ENCODE measurements around the gene FBXW8.

FBXW8 gene

DNA sequence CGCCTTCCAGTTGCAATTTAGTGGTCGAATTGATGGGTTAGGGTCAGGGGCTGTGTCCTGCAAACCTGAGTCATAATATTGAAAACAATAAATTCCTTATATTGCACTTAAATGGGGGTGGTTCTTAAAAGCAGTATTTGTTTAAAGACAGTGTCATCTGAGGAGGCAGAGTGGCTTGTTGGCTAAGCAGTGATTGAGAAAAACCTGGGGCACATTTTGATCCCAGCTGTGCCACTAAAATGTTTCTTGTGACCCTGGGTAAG, 48.4 kb downstream of the FBXW8 start:
- Histone ChIP-seq H3K79me2 (ENCODE audit: control insufficient read depth, insufficient read depth, low read length) (no peaks in the 10 kb centered on the region), H3K18ac (ENCODE audit: low read length) (no peak overlapping the region), H2BK15ac (replicated peaks; ENCODE audit: low read depth) (no peak overlapping the region), H3K27me3 (ENCODE audit: insufficient read depth, low read length, poor library complexity) (no peaks in the 10 kb centered on the region), H3K79me1 (ENCODE audit: low read length) (no peaks in the 10 kb centered on the region), H2AK5ac (ENCODE audit: low read length) (no peak overlapping the region), H4K5ac (ENCODE audit: low read length) (no peak overlapping the region), H3K4me2 (ENCODE audit: low read length) (no peak overlapping the region), H3K23ac (ENCODE audit: low read length) (no peak overlapping the region), H3K4me1 (ENCODE audit: control insufficient read depth, low read depth, low read length) (no peaks in the 10 kb centered on the region), H3K27ac (ENCODE audit: low read depth, low read length) (no peak overlapping the region), H3K9ac (ENCODE audit: low read length) (no peak overlapping the region), H3K56ac (ENCODE audit: low read length) (no peak overlapping the region), H3K4ac (ENCODE audit: low read depth, low read length) (no peak overlapping the region), H4K8ac (ENCODE audit: low read depth, low read length) (no peak overlapping the region), H3K36me3 (ENCODE audit: control insufficient read depth, insufficient read depth, low read length) (no peaks in the 10 kb centered on the region), H2BK5ac (ENCODE audit: low read length) (no peak overlapping the region), H2BK120ac (ENCODE audit: low read depth, low read length) (no peak overlapping the region), H3K4me3 (ENCODE audit: low read length) (no peak overlapping the region)
- no CpG with 5 or more reads among the region's 2 CpGs for WGBS (ENCODE audit: extremely low coverage, insufficient coverage, low lambda C conversion rate)
- no peak for DNase-seq

DNA sequence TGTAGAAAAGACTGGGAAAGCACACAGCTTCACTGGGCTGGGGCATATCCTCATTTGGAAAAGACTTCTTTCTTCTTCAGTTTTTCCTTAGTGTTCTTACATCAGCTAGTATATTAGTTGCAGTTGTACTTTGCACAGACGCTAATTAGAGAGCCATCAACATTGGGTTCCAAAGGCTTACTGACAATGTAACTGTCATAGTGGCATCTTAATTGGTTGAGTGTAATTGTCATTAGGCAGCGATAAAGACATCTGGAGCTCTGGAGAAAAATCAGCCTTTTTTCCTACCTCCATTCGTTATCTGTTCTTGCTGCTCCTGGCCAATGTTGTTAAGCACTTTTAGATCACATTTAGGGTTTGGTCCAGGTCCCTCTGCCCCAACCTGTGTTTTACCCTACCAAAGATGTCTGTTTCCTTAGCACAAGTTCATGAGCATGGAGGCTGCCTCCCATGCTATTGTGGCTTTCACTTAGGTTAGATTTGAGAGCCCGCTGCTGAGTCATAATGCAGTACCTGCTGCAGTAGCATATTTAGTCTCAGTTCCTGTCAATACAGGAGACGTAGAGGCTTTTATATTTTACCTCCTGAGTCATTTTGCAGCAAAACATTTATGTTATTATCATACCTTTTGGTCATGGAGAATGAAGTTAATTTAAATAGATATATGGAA, 49.2 kb downstream of the FBXW8 start:
- no peak for DNase-seq
- no peak overlapping the region for H2AK5ac ChIP-seq (ENCODE audit: low read length)
- H3K18ac ChIP-seq (ENCODE audit: low read length) = no peak overlapping the region
- no peaks in the 10 kb centered on the region for H3K79me1 ChIP-seq (ENCODE audit: low read length)
- H2BK120ac ChIP-seq (ENCODE audit: low read depth, low read length) = no peak overlapping the region
- H3K27me3 ChIP-seq (ENCODE audit: insufficient read depth, low read length, poor library complexity) = no peaks in the 10 kb centered on the region
- H3K9ac ChIP-seq (ENCODE audit: low read length) = no peak overlapping the region
- H3K36me3 ChIP-seq (ENCODE audit: control insufficient read depth, insufficient read depth, low read length) = no peaks in the 10 kb centered on the region
- no peaks in the 10 kb centered on the region for H3K79me2 ChIP-seq (ENCODE audit: control insufficient read depth, insufficient read depth, low read length)
- H3K56ac ChIP-seq (ENCODE audit: low read length) = no peak overlapping the region
- no peak overlapping the region for H4K8ac ChIP-seq (ENCODE audit: low read depth, low read length)
- H2BK15ac ChIP-seq (replicated peaks; ENCODE audit: low read depth) = no peak overlapping the region
- WGBS (ENCODE audit: extremely low coverage, insufficient coverage, low lambda C conversion rate) = no CpG with 5 or more reads among the region's 5 CpGs
- H3K23ac ChIP-seq (ENCODE audit: low read length) = no peak overlapping the region
- H3K4ac ChIP-seq (ENCODE audit: low read depth, low read length) = no peak overlapping the region
- H3K4me2 ChIP-seq (ENCODE audit: low read length) = no peak overlapping the region
- H4K5ac ChIP-seq (ENCODE audit: low read length) = no peak overlapping the region
- no peak overlapping the region for H3K27ac ChIP-seq (ENCODE audit: low read depth, low read length)
- no peak overlapping the region for H2BK5ac ChIP-seq (ENCODE audit: low read length)
- no peaks in the 10 kb centered on the region for H3K4me1 ChIP-seq (ENCODE audit: control insufficient read depth, low read depth, low read length)
- H3K4me3 ChIP-seq (ENCODE audit: low read length) = no peak overlapping the region

DNA sequence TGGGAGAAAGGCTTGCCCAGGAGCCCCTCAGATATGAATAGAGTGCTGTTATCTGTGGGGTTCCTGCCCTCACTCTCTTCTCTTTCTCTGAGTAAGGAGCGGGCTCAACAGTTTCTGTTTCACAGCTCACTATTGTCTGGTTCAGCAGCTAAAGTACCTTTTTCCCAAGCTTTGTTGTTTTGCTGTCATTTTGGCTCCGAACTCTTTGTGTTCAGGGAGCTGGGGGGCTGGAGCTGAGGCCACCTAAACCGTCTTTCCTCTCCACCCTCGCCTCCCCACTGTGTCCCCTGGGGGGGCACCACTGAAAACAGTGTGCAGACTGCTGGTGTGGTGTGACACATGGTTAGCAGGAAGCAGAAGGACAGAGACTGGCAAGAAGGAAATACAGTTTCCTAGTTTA, 51.4 kb downstream of the FBXW8 start:
- Histone ChIP-seq H3K27ac (ENCODE audit: low read depth, low read length) (no peak overlapping the region), H3K27me3 (ENCODE audit: insufficient read depth, low read length, poor library complexity) (no peaks in the 10 kb centered on the region), H3K79me2 (ENCODE audit: control insufficient read depth, insufficient read depth, low read length) (no peaks in the 10 kb centered on the region), H3K9ac (ENCODE audit: low read length) (no peak overlapping the region), H4K8ac (ENCODE audit: low read depth, low read length) (no peak overlapping the region), H2BK5ac (ENCODE audit: low read length) (no peak overlapping the region), H3K36me3 (ENCODE audit: control insufficient read depth, insufficient read depth, low read length) (no peaks in the 10 kb centered on the region), H3K23ac (ENCODE audit: low read length) (no peak overlapping the region), H3K79me1 (ENCODE audit: low read length) (no peaks in the 10 kb centered on the region), H2BK120ac (ENCODE audit: low read depth, low read length) (no peak overlapping the region), H4K5ac (ENCODE audit: low read length) (no peak overlapping the region), H3K4me1 (ENCODE audit: control insufficient read depth, low read depth, low read length) (no peaks in the 10 kb centered on the region), H3K4ac (ENCODE audit: low read depth, low read length) (no peak overlapping the region), H3K4me2 (ENCODE audit: low read length) (no peak overlapping the region), H2BK15ac (replicated peaks; ENCODE audit: low read depth) (no peak overlapping the region), H2AK5ac (ENCODE audit: low read length) (no peak overlapping the region), H3K56ac (ENCODE audit: low read length) (no peak overlapping the region), H3K4me3 (ENCODE audit: low read length) (no peak overlapping the region), H3K18ac (ENCODE audit: low read length) (no peak overlapping the region)
- DNase-seq = no peak
- WGBS (ENCODE audit: extremely low coverage, insufficient coverage, low lambda C conversion rate) = no CpG with 5 or more reads among the region's 4 CpGs

DNA sequence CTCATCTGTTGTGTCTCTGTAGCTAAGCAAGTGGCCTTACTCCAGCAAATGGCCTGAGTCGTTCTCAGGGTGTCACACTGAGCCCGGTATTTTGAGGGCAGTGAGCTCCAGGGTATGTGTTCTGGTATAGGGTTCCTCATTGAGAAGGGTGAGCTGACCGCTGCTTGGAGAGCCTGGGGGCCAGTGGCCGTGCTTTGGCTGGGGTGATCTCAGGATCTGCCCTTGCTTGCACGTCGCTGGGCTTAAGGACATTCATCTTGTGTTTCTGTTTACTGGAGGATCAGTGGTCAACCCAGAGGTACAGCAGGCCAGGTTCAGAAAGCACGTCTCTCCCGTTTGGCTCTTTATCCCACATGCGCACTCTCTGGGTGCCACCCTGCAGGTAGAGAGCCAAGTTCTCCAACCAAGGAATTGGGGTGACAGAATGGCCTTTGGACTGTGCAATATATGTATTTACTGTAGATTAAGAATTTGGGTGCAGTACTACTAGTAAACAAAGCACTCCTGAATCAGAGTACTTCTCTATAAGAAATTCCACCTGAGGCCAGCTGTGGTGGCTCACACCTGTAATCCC, 52.1 kb downstream of the FBXW8 start:
- no peak overlapping the region for H3K9ac ChIP-seq (ENCODE audit: low read length)
- H3K4me1 ChIP-seq (ENCODE audit: control insufficient read depth, low read depth, low read length) = no peaks in the 10 kb centered on the region
- DNase-seq = no peak
- H3K79me1 ChIP-seq (ENCODE audit: low read length) = no peaks in the 10 kb centered on the region
- H4K5ac ChIP-seq (ENCODE audit: low read length) = no peak overlapping the region
- no peak overlapping the region for H3K18ac ChIP-seq (ENCODE audit: low read length)
- no peak overlapping the region for H3K4me3 ChIP-seq (ENCODE audit: low read length)
- no peak overlapping the region for H3K56ac ChIP-seq (ENCODE audit: low read length)
- no peak overlapping the region for H2BK120ac ChIP-seq (ENCODE audit: low read depth, low read length)
- H3K4me2 ChIP-seq (ENCODE audit: low read length) = no peak overlapping the region
- no peak overlapping the region for H3K27ac ChIP-seq (ENCODE audit: low read depth, low read length)
- H3K4ac ChIP-seq (ENCODE audit: low read depth, low read length) = no peak overlapping the region
- no peak overlapping the region for H3K23ac ChIP-seq (ENCODE audit: low read length)
- no peaks in the 10 kb centered on the region for H3K27me3 ChIP-seq (ENCODE audit: insufficient read depth, low read length, poor library complexity)
- no peaks in the 10 kb centered on the region for H3K79me2 ChIP-seq (ENCODE audit: control insufficient read depth, insufficient read depth, low read length)
- no peak overlapping the region for H4K8ac ChIP-seq (ENCODE audit: low read depth, low read length)
- H2BK15ac ChIP-seq (replicated peaks; ENCODE audit: low read depth) = no peak overlapping the region
- H2AK5ac ChIP-seq (ENCODE audit: low read length) = no peak overlapping the region
- no peaks in the 10 kb centered on the region for H3K36me3 ChIP-seq (ENCODE audit: control insufficient read depth, insufficient read depth, low read length)
- WGBS (ENCODE audit: extremely low coverage, insufficient coverage, low lambda C conversion rate) = no CpG with 5 or more reads among the region's 9 CpGs
- no peak overlapping the region for H2BK5ac ChIP-seq (ENCODE audit: low read length)

DNA sequence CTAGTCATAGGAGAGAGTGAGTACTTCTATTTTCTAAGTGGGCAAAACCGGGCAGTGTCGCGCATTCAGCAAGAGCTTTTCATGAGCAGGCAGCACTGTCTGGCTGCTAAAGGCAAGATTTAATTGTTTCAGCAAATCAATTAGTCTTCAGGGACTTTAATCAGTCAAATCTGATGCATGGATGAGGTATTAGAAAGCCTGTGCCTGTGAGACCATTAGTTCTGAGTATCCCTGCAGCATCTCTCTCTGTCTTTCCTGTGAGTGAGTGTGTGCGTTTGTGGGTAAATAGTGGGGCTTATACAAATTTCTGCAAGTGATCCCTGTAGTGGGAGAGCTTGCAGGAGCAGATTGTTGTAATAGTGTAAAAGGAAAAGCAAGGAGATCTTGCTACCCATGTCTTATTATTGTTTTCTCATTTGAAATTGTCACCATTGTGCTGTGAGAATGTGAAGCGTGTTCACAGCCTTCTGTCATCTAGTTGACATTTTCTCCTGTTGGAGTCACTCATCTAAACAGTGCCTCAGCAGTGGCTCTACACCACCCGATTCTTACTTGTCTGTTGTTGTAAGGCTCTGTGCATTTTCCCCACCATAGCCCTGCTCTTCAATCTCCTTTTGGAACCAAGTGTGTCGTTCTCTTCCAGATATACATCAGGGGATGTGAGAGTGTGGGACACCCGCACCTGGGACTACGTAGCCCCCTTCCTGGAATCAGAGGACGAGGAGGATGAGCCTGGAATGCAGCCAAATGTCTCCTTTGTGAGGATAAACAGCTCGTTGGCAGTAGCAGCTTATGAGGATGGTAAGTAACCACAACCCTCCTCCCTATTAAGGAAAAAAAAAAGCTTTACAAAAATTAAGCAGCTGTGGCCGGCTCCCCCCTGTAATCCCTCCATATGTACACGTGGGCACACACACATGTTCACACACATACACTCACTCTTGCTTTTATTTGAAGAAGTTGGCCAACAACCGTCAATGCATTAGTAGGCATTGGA, 53.6 kb downstream of the FBXW8 start:
- Histone ChIP-seq H3K4me2 (ENCODE audit: low read length) (no peak overlapping the region), H4K8ac (ENCODE audit: low read depth, low read length) (no peak overlapping the region), H2BK120ac (ENCODE audit: low read depth, low read length) (no peak overlapping the region), H3K56ac (ENCODE audit: low read length) (no peak overlapping the region), H2BK15ac (replicated peaks; ENCODE audit: low read depth) (no peak overlapping the region), H2AK5ac (ENCODE audit: low read length) (no peak overlapping the region), H3K18ac (ENCODE audit: low read length) (no peak overlapping the region), H3K9ac (ENCODE audit: low read length) (no peak overlapping the region), H3K4ac (ENCODE audit: low read depth, low read length) (no peak overlapping the region), H3K4me3 (ENCODE audit: low read length) (no peak overlapping the region), H3K79me1 (ENCODE audit: low read length) (no peaks in the 10 kb centered on the region), H4K5ac (ENCODE audit: low read length) (no peak overlapping the region), H3K27ac (ENCODE audit: low read depth, low read length) (no peak overlapping the region), H3K79me2 (ENCODE audit: control insufficient read depth, insufficient read depth, low read length) (no peaks in the 10 kb centered on the region), H3K23ac (ENCODE audit: low read length) (no peak overlapping the region), H3K36me3 (ENCODE audit: control insufficient read depth, insufficient read depth, low read length) (no peaks in the 10 kb centered on the region), H3K27me3 (ENCODE audit: insufficient read depth, low read length, poor library complexity) (no peaks in the 10 kb centered on the region), H3K4me1 (ENCODE audit: control insufficient read depth, low read depth, low read length) (no peaks in the 10 kb centered on the region), H2BK5ac (ENCODE audit: low read length) (no peak overlapping the region)
- DNase-seq = no peak
- WGBS (ENCODE audit: extremely low coverage, insufficient coverage, low lambda C conversion rate) = no CpG with 5 or more reads among the region's 14 CpGs
